Activated T-cell treated with anti-CD3 and anti-CD28 coated beads for 1 hour (primary cell): ENCODE measurements around the gene TBC1D13.
A peak's percentile ranks its signal among the peaks of the same experiment; 100 is the strongest.
"Not testable (repeated sequence)": the region's sequence is repeated elsewhere in the genome, so short reads cannot be mapped to it uniquely, and the experiment has no call there.

ENCODE experiments used
- DNase-seq: peaks from one replicate; pipeline ENCODE4 v3.0.0-alpha.2; 2020; ENCODE audit warnings: low read depth

TBC1D13 gene

GRCh38 chr9:128786681-128787601 is at the start of gene TBC1D13:
TBC1D13 (plus strand) TSS chr9:128787253; CDS start chr9:128787354, 101 bp downstream.
- peak; percentile 86 for DNase-seq

GRCh38 chr9:128742401-128742800 is 44.7 kb upstream of the TBC1D13 start:
- DNase-seq: no peak

- DNase-seq: no peak
Observed at GRCh38 chr9:128743421-128743820, 43.6 kb upstream of the TBC1D13 start.

GRCh38 chr9:128747241-128747640 is 39.8 kb upstream of the TBC1D13 start:
- no peak for DNase-seq

GRCh38 chr9:128750926-128751595 is 36.0 kb upstream of the TBC1D13 start:
- DNase-seq: no peak

GRCh38 chr9:128753627-128754026 is 33.4 kb upstream of the TBC1D13 start:
- DNase-seq: no peak

GRCh38 chr9:128757602-128758001 is 29.5 kb upstream of the TBC1D13 start:
- no peak for DNase-seq

GRCh38 chr9:128762671-128763449 is 24.2 kb upstream of the TBC1D13 start:
- no peak for DNase-seq

GRCh38 chr9:128764361-128764760 is 22.7 kb upstream of the TBC1D13 start:
- DNase-seq: no peak

GRCh38 chr9:128765499-128765898 is 21.6 kb upstream of the TBC1D13 start:
- DNase-seq: no peak

GRCh38 chr9:128768606-128769005 is 18.4 kb upstream of the TBC1D13 start:
- DNase-seq: no peak

- no peak for DNase-seq
Observed at GRCh38 chr9:128770286-128771030, 16.6 kb upstream of the TBC1D13 start.

- peak; percentile 2 for DNase-seq
Observed at GRCh38 chr9:128771094-128771721, 15.8 kb upstream of the TBC1D13 start.

GRCh38 chr9:128771745-128772519 is 15.1 kb upstream of the TBC1D13 start, which contains the start of gene ZER1:
ZER1 (minus strand) TSS chr9:128771927; CDS start chr9:128755565, 16,362 bp downstream.
- peak; percentile 89 for DNase-seq

GRCh38 chr9:128773049-128773448 is 14.0 kb upstream of the TBC1D13 start:
- no peak for DNase-seq

- no peak for DNase-seq
Observed at GRCh38 chr9:128774804-128775203, 12.2 kb upstream of the TBC1D13 start.

- DNase-seq: not testable (repeated sequence)
Observed at GRCh38 chr9:128780093-128780492, 7.0 kb upstream of the TBC1D13 start.

GRCh38 chr9:128781187-128782070 is 5.6 kb upstream of the TBC1D13 start:
- DNase-seq: no peak

GRCh38 chr9:128782669-128783068 is 4.4 kb upstream of the TBC1D13 start:
- DNase-seq: no peak
